GM12872 (cell line): ENCODE results near the gene MAP3K5.

Experiments used
- CTCF ChIP-seq: IDR thresholded peaks from 3 replicates; pipeline ENCODE4 v1.5.1; 2011; ENCODE audit warnings: low read depth, mild to moderate bottlenecking, low read length, moderate library complexity; ENCODE audit not compliant: insufficient read depth

Gene MAP3K5

GRCh38 chr6:136517002-136517401, 275.3 kb downstream of the MAP3K5 start:
- no peak for TF ChIP-seq CTCF

GRCh38 chr6:136514591-136514990, 277.7 kb downstream of the MAP3K5 start:
- TF ChIP-seq CTCF: no peak

GRCh38 chr6:136511926-136512325, 280.4 kb downstream of the MAP3K5 start:
- no peak for TF ChIP-seq CTCF

GRCh38 chr6:136511397-136511796, 280.9 kb downstream of the MAP3K5 start:
- TF ChIP-seq CTCF: no peak

- TF ChIP-seq CTCF: no peak
Measured at GRCh38 chr6:136510782-136511181, 281.5 kb downstream of the MAP3K5 start.

- TF ChIP-seq CTCF: no peak
Measured at GRCh38 chr6:136510299-136510698, 282.0 kb downstream of the MAP3K5 start.

GRCh38 chr6:136508725-136509392, 283.4 kb downstream of the MAP3K5 start:
- no peak for TF ChIP-seq CTCF
